Measurements from ENCODE around the gene E2F7.

DNA sequence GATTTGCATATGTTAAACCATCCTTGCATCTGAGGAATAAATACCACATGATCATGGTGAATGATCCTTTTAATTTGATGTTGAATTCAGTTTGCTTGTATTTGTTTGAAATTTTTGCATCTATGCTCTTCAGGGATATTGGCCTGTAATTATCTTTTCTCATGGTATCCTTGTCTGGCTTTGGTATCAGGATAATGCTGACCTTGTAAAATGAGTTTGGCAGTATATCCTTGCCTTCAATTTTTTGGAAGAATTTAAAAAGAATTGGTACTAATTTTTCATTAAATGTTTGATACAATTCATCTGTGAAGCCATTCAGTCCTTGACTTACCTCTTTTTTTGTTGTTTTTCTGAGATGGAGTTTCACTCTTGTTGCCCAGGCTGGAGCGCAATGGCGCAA is 85.2 kb downstream of the E2F7 start:
- TF ChIP-seq, protein P1, sequence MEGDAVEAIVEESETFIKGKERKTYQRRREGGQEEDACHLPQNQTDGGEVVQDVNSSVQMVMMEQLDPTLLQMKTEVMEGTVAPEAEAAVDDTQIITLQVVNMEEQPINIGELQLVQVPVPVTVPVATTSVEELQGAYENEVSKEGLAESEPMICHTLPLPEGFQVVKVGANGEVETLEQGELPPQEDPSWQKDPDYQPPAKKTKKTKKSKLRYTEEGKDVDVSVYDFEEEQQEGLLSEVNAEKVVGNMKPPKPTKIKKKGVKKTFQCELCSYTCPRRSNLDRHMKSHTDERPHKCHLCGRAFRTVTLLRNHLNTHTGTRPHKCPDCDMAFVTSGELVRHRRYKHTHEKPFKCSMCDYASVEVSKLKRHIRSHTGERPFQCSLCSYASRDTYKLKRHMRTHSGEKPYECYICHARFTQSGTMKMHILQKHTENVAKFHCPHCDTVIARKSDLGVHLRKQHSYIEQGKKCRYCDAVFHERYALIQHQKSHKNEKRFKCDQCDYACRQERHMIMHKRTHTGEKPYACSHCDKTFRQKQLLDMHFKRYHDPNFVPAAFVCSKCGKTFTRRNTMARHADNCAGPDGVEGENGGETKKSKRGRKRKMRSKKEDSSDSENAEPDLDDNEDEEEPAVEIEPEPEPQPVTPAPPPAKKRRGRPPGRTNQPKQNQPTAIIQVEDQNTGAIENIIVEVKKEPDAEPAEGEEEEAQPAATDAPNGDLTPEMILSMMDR (IDR thresholded peaks at IDR 0.05): no peak
- no peak for TF ChIP-seq POLR2A (IDR thresholded peaks at IDR 0.05)
